Effector memory CD4-positive, alpha-beta T cell (primary cell): ENCODE data around the gene SMIM29.
"Not testable (repeated sequence)": the region's sequence is repeated elsewhere in the genome, so short reads cannot be mapped to it uniquely, and the experiment has no call there.

Experiments used
- DNase-seq, 3 donors: peaks; one replicate each; pipeline ENCODE4 v3.0.0-alpha.2; 2020
- H3K27ac ChIP-seq: 2 replicates; pipeline ENCODE4 v1.7.0; 2013; ENCODE audit warnings: mild to moderate bottlenecking, low read length, moderate library complexity; ENCODE audit not compliant: insufficient read depth, poor library complexity, severe bottlenecking
- H3K27me3 ChIP-seq: replicated peaks from 2 replicates; pipeline ENCODE4 v1.7.0; 2013; ENCODE audit warnings: mild to moderate bottlenecking, low read length; ENCODE audit not compliant: insufficient read depth, control insufficient read depth, poor library complexity, severe bottlenecking
- H3K36me3 ChIP-seq: 2 replicates; pipeline ENCODE4 v1.7.0; 2013; ENCODE audit warnings: mild to moderate bottlenecking, low read length, moderate library complexity; ENCODE audit not compliant: control insufficient read depth, insufficient read depth
- H3K4me1 ChIP-seq: 2 replicates; pipeline ENCODE4 v1.7.0; 2013; ENCODE audit warnings: low read length, mild to moderate bottlenecking; ENCODE audit not compliant: control insufficient read depth, insufficient read depth, poor library complexity, severe bottlenecking
- H3K4me3 ChIP-seq: 2 replicates; pipeline ENCODE4 v1.7.0; 2013; ENCODE audit warnings: low read length, low read depth, mild to moderate bottlenecking; ENCODE audit not compliant: insufficient read depth, poor library complexity, severe bottlenecking
- H3K9me3 ChIP-seq: 2 replicates; pipeline ENCODE4 v1.7.0; 2013; ENCODE audit warnings: mild to moderate bottlenecking, low read length, moderate library complexity; ENCODE audit not compliant: control insufficient read depth

SMIM29 gene

GRCh38 chr6:34269132-34269531, 20.3 kb upstream of the SMIM29 start:
- not testable (repeated sequence) for DNase-seq, H3K9me3 ChIP-seq

GRCh38 chr6:34267746-34268145, 18.9 kb upstream of the SMIM29 start:
- H3K4me1 ChIP-seq, result no peaks in the 10 kb centered on the region
- H3K4me3 ChIP-seq, result no peak overlapping the region
- no peak overlapping the region for H3K27ac ChIP-seq
- DNase-seq, result no peak
- H3K9me3 ChIP-seq, result no peaks in the 10 kb centered on the region
- no peaks in the 10 kb centered on the region for H3K36me3 ChIP-seq
- no peaks in the 10 kb centered on the region for H3K27me3 ChIP-seq

More at GRCh38 chr6:34269132-34269531, 20.3 kb upstream of the SMIM29 start:
- not testable (repeated sequence) for H3K4me3 ChIP-seq, H3K36me3 ChIP-seq, H3K27me3 ChIP-seq, H3K27ac ChIP-seq, H3K4me1 ChIP-seq

GRCh38 chr6:34263484-34263883, 14.7 kb upstream of the SMIM29 start:
- H3K4me1 ChIP-seq, H3K27me3 ChIP-seq, H3K9me3 ChIP-seq, H3K4me3 ChIP-seq, H3K36me3 ChIP-seq, H3K27ac ChIP-seq, DNase-seq: not testable (repeated sequence)

DNA sequence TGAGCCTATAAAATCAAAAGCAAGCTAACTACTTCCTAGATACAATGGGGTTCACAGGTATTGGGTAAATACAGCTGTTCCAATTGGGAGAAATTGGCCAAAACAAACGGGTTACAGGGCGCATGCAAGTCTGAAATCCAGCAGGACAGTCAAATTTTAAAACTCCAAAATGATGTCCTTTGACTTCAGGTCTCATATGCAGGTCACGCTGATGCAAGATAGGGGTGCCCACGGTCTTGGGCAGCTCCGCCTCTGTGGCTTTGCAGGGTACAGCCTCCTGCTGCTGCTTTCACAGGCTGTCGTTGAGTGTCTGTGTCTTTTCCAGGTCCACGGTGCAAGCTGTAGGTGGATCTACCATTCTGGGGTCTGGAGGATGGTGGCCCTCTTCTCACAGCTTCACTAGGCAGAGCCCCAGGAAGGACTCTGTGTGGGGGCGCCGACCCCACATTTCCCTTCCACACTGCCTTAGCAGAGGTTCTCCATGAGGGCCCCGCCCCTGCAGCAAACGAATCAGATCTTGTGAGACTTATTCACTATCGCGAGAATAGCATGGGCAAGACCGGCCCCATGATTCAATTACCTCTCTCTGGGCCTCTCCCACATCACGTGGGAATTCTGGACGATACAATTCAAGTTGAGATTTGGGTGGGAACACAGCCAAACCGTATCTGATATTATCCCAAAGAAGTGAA, 11.9 kb upstream of the SMIM29 start:
- no peaks in the 10 kb centered on the region for H3K9me3 ChIP-seq
- no peak overlapping the region for H3K27ac ChIP-seq
- no peak for DNase-seq
- no peaks in the 10 kb centered on the region for H3K36me3 ChIP-seq
- no peak overlapping the region for H3K4me3 ChIP-seq
- H3K4me1 ChIP-seq, result no peaks in the 10 kb centered on the region
- H3K27me3 ChIP-seq, result no peaks in the 10 kb centered on the region

- Histone ChIP-seq H3K27ac (no peak overlapping the region), H3K36me3 (no peaks in the 10 kb centered on the region), H3K4me3 (no peak overlapping the region), H3K4me1 (no peaks in the 10 kb centered on the region), H3K9me3 (no peaks in the 10 kb centered on the region), H3K27me3 (no peaks in the 10 kb centered on the region)
- no peak for DNase-seq
Measured at GRCh38 chr6:34259529-34260069, 10.8 kb upstream of the SMIM29 start.

- H3K36me3 ChIP-seq, H3K27me3 ChIP-seq, H3K4me3 ChIP-seq, DNase-seq, H3K27ac ChIP-seq, H3K9me3 ChIP-seq: not testable (repeated sequence)
- peaks cover 15% of the 10 kb centered on the region for H3K4me1 ChIP-seq
Measured at GRCh38 chr6:34252395-34252794, 3.6 kb upstream of the SMIM29 start.

- Histone ChIP-seq H3K27ac (peak overlapping the region; percentile 90), H3K4me1 (peaks cover 19% of the 10 kb centered on the region), H3K4me3 (peak overlapping the region; percentile 96), H3K9me3 (no peaks in the 10 kb centered on the region), H3K27me3 (no peaks in the 10 kb centered on the region), H3K36me3 (no peaks in the 10 kb centered on the region)
- DNase-seq, result no peak
Measured at GRCh38 chr6:34249469-34250261, 859 bp upstream of the SMIM29 start.

GRCh38 chr6:34248198-34248726, 544 bp downstream of the SMIM29 start:
- peak; percentile 35 to 45 (median 41) for DNase-seq
- Histone ChIP-seq H3K27me3 (no peaks in the 10 kb centered on the region), H3K27ac (peak overlapping the region; percentile 92), H3K9me3 (no peaks in the 10 kb centered on the region), H3K4me3 (peak overlapping the region; percentile 96), H3K4me1 (peaks cover 26% of the 10 kb centered on the region), H3K36me3 (peaks cover 12% of the 10 kb centered on the region)

- H3K9me3 ChIP-seq, result no peaks in the 10 kb centered on the region
- no peaks in the 10 kb centered on the region for H3K27me3 ChIP-seq
- H3K27ac ChIP-seq, result peak overlapping the region; percentile 92
- H3K4me1 ChIP-seq, result peaks cover 32% of the 10 kb centered on the region
- DNase-seq, result no peak
- H3K36me3 ChIP-seq, result peaks cover 18% of the 10 kb centered on the region
- H3K4me3 ChIP-seq, result no peak overlapping the region
Measured at GRCh38 chr6:34247481-34248197, 1.2 kb downstream of the SMIM29 start.
